Ovary (tissue), 9 donors: ENCODE data around the gene RUNX2. TPM values are rescaled to one million over a fixed set of nuclear protein-coding genes. Genes with fewer than 3 reads are reported as not detected.

ENCODE experiments used
- DNase-seq, 5 donors: peaks; one replicate each; pipeline ENCODE4 v3.0.0-alpha.2; 2019 to 2020
- H3K27ac ChIP-seq, 2 donors: fragments of 200-600 bp; one replicate each; pipeline versions ENCODE4 v1.5.1 to v1.8.0; 2019 to 2022
- H3K27me3 ChIP-seq: fragments of 200-600 bp; one replicate; pipeline ENCODE4 v1.8.0; 2022
- H3K36me3 ChIP-seq: fragments of 200-600 bp; sonication (generic); one replicate; pipeline ENCODE4 v1.5.1; 2019
- H3K4me1 ChIP-seq: one replicate; pipeline ENCODE4 v1.8.1; 2013; ENCODE audit warnings: mild to moderate bottlenecking, moderate library complexity; ENCODE audit not compliant: insufficient read depth
- H3K4me3 ChIP-seq: fragments of 200-600 bp; sonication (generic); one replicate; pipeline ENCODE4 v1.5.1; 2017
- H3K9me3 ChIP-seq, 2 donors: fragments of 200-600 bp in 1 of 2; sonication (generic) in 1 of 2; one replicate each; pipeline versions ENCODE4 v1.5.1 to v1.8.1; 2013 to 2019; ENCODE audit warnings: mild to moderate bottlenecking in 1 of 2, moderate library complexity in 1 of 2
- CTCF ChIP-seq, 3 donors: fragments of 450-650 bp in 2 of 3; fragments of 200-600 bp in 1 of 3; IDR thresholded peaks; one replicate each; pipeline versions ENCODE4 v1.5.1 to v1.8.0; 2016 to 2022; ENCODE audit warnings: antibody characterized with exemption in 3 of 3, mild to moderate bottlenecking in 1 of 3
- EP300 ChIP-seq: sonication (generic); formaldehyde crosslinking; IDR thresholded peaks from one replicate; pipeline ENCODE4 v1.6.1; 2017; ENCODE audit warnings: antibody characterized with exemption
- POLR2A ChIP-seq: fragments of 450-650 bp; IDR thresholded peaks from one replicate; pipeline ENCODE4 v1.6.1; 2017; ENCODE audit warnings: antibody characterized with exemption, mild to moderate bottlenecking, moderate library complexity
- WGBS, 3 donors: extraction: QIAGEN DNeasy Blood & Tissue Kit in 1 of 3; methylation state at CpG; one replicate each; pipeline versions ENCODE4 v1.1.5 to v1.1.7; 2013 to 2017; 5-methylcytosine and 5-hydroxymethylcytosine counted together
- intact Hi-C, 4 donors: fragments of 100-400 bp; cut with DNase I; formaldehyde crosslinking; loops; one replicate each; pipeline versions ENCODE4 v1.11.0 to v1.15.1; 2022 to 2023
- polyA plus RNA-seq, 2 donors: library from polyadenylated mRNA; stranded (reverse); fragments of 200-250 nt in 1 of 2; fragments of 350-450 nt in 1 of 2; fragmentation: Illumina TruSeq in 1 of 2; extraction: RNeasy Lipid Tissue Mini Kit (QIAGEN cat#74804) in 1 of 2; gene quantifications; one replicate each; pipeline ENCODE4 v1.2.3, GENCODE V29; 2013 to 2014
- total RNA-seq, 7 donors: library from RNA; depleted of rRNA in 2 of 7; stranded (reverse); fragments of >200 nt in 2 of 7; fragmentation: NEBNext Ultra II Directional in 3 of 7; extraction: Animal tissue kit (Norgen Biotek cat#: 25700) in 3 of 7; gene quantifications; one replicate each; pipeline versions ENCODE4 v1.1.0 to v1.2.4, GENCODE V29; 2016 to 2023
- donor health status: DM: no; HTN: no; CAD: no; lungs with moderate emphysema.
- donor health status: DM: no; HTN: no; CAD: no.
- donor health status: Bipolar disorder and iron deficiency.
- donor health status: DM: yes; HTN: yes; CAD: no.
- donor health status: DM: no; HTN: no; CAD: no.
- donor health status: DM: yes; HTN: yes; CAD: no.

RUNX2 gene
- total and polyA plus RNA-seq, 9 donors = 1.1 to 25.2 (median 3.3) TPM

- intact Hi-C loops = loop anchor here in 1 of 4 donors (10.0 kb wide), 1 partner anchor 287 kb away; no protein-coding TSS in a partner anchor
- Histone ChIP-seq H3K36me3 (no peaks in the 10 kb centered on the region), H3K27ac (no peak overlapping the region), H3K4me1 (no peaks in the 10 kb centered on the region), H3K4me3 (no peak overlapping the region), H3K27me3 (no peaks in the 10 kb centered on the region), H3K9me3 (no peaks in the 10 kb centered on the region)
- DNase-seq = no peak
- 81 to 92% (median 81%) methylated on average over 2 of the region's 2 CpGs for WGBS, 3 donors
- TF ChIP-seq CTCF (IDR thresholded peaks at IDR 0.05) (no peak), EP300 (no peak)
Measured at GRCh38 chr6:45427726-45428125, 99.6 kb downstream of the RUNX2 start.

- Histone ChIP-seq H3K9me3 (no peaks in the 10 kb centered on the region), H3K27ac (no peak overlapping the region), H3K27me3 (no peaks in the 10 kb centered on the region), H3K4me1 (no peaks in the 10 kb centered on the region), H3K36me3 (no peaks in the 10 kb centered on the region), H3K4me3 (no peak overlapping the region)
- TF ChIP-seq EP300 (no peak), CTCF (IDR thresholded peaks at IDR 0.05) (no peak), POLR2A (no peak)
- intact Hi-C loops = loop anchor here in 1 of 4 donors (10.0 kb wide), 1 partner anchor 286 kb away; no protein-coding TSS in a partner anchor
- no peak for DNase-seq
- WGBS, 3 donors = 89 to 91% (median 90%) methylated on average over 2 of the region's 2 CpGs
Measured at GRCh38 chr6:45428727-45429126, 100.6 kb downstream of the RUNX2 start.

- H3K4me3 ChIP-seq = no peak overlapping the region
- no peaks in the 10 kb centered on the region for H3K9me3 ChIP-seq
- H3K36me3 ChIP-seq = no peaks in the 10 kb centered on the region
- TF ChIP-seq EP300 = no peak
- TF ChIP-seq CTCF (IDR thresholded peaks at IDR 0.05) = no peak
- TF ChIP-seq POLR2A = no peak
- DNase-seq = no peak
- no peaks in the 10 kb centered on the region for H3K4me1 ChIP-seq
- WGBS, 3 donors = 71 to 79% (median 79%) methylated on average over 2 of the region's 2 CpGs
- no peaks in the 10 kb centered on the region for H3K27me3 ChIP-seq
- intact Hi-C loops = no loop called here
- no peak overlapping the region for H3K27ac ChIP-seq
Measured at GRCh38 chr6:45430590-45431202, 102.6 kb downstream of the RUNX2 start.

- Histone ChIP-seq H3K36me3 (no peaks in the 10 kb centered on the region), H3K27me3 (no peaks in the 10 kb centered on the region), H3K4me1 (no peaks in the 10 kb centered on the region), H3K4me3 (no peak overlapping the region), H3K27ac (no peak overlapping the region), H3K9me3 (no peaks in the 10 kb centered on the region)
- WGBS, 3 donors = 92 to 94% (median 93%) methylated on average over 10 of the region's 10 CpGs
- no peak for TF ChIP-seq EP300
- TF ChIP-seq CTCF (IDR thresholded peaks at IDR 0.05) = no peak
- TF ChIP-seq POLR2A = no peak
- intact Hi-C loops = no loop called here
- no peak for DNase-seq
Measured at GRCh38 chr6:45431317-45432065, 103.4 kb downstream of the RUNX2 start.
